Pancreas (tissue), 10 donors: ENCODE measurements around the gene NOL4L. TPM values are rescaled to one million over a fixed set of nuclear protein-coding genes. Genes with fewer than 3 reads are reported as not detected.

ENCODE experiments used
- ATAC-seq, 4 donors: fragments of 200-7000 bp; cut with Tn5 transposase; one replicate each; pipeline versions ENCODE4 v1.8.0 to v1.9.1; 2020; ENCODE audit warnings: mild to moderate bottlenecking in 4 of 4, moderate library complexity in 4 of 4
- DNase-seq, 6 donors: peaks; one replicate each; pipeline ENCODE4 v3.0.0-alpha.2; 2020
- FAIRE-seq: peaks from 2 replicates; lab custom pipeline; 2012; peaks lifted over from hg19 to GRCh38; lab: Jason Lieb, UNC
- H3K27ac ChIP-seq, 4 donors: fragments of 200-600 bp; sonication (generic); 1 replicate in 3 of 4; 2 replicates in 1 of 4; pipeline versions ENCODE4 v1.5.0 to v1.8.0; 2020
- H3K27me3 ChIP-seq, 4 donors: fragments of 200-600 bp; one replicate each; pipeline ENCODE4 v1.8.0; 2021
- H3K36me3 ChIP-seq, 3 donors: fragments of 200-600 bp; sonication (generic) in 1 of 3; one replicate each; pipeline versions ENCODE4 v1.5.0 to v1.8.0; 2020 to 2021
- H3K4me1 ChIP-seq, 3 donors: fragments of 200-600 bp; one replicate each; pipeline ENCODE4 v1.8.0; 2021
- H3K4me3 ChIP-seq, 4 donors: fragments of 200-600 bp; sonication (generic) in 2 of 4; one replicate each; pipeline versions ENCODE4 v1.5.0 to v1.8.0; 2020 to 2021
- H3K9me3 ChIP-seq, 4 donors: fragments of 200-600 bp; one replicate each; pipeline ENCODE4 v1.8.0; 2021
- CTCF ChIP-seq, 4 donors: fragments of 200-600 bp; sonication (generic) in 3 of 4; IDR thresholded peaks; one replicate each; pipeline versions ENCODE4 v1.5.0 to v1.8.0; 2021; ENCODE audit warnings: antibody characterized with exemption in 4 of 4
- WGBS, 2 donors: extraction: QIAGEN DNeasy Blood & Tissue Kit; methylation state at CpG; one replicate each; pipeline ENCODE4 v1.1.7; 2013; 5-methylcytosine and 5-hydroxymethylcytosine counted together
- intact Hi-C, 3 donors: fragments of 100-400 bp; cut with DNase I; formaldehyde crosslinking; loops; one replicate each; pipeline versions ENCODE4 v1.11.1 to v1.14.2; 2022
- polyA plus RNA-seq, 2 donors: library from polyadenylated mRNA; stranded (reverse); fragments of 200-250 nt; gene quantifications; one replicate each; pipeline ENCODE4 v1.2.3, GENCODE V29; 2013
- total RNA-seq, 6 donors: library from RNA; stranded (reverse); fragmentation: NEBNext Ultra II Directional in 4 of 6; extraction: Animal tissue kit (Norgen Biotek cat#: 25700) in 4 of 6; gene quantifications; one replicate each; pipeline versions ENCODE4 v1.2.1 to v1.2.4, GENCODE V29; 2021 to 2023
- donor health status: healthy with polysubstance abuse.
- donor health status: DM: no; HTN: no; CAD: no; lungs with moderate emphysema.
- donor health status: DM: no; HTN: no; CAD: no.
- donor health status: control.
- donor health status: control.
- donor health status: Bipolar disorder and iron deficiency.
- donor health status: DM: yes; HTN: yes; CAD: no.
- donor health status: DM: no; HTN: no; CAD: no.
- donor health status: DM: no; HTN: no; CAD: no.
- donor health status: DM: yes; HTN: yes; CAD: no.

Gene NOL4L
- total and polyA plus RNA-seq, 8 donors: 8.7 to 14.5 (median 10.2) TPM

- no peaks in the 10 kb centered on the region for H3K36me3 ChIP-seq
- H3K4me1 ChIP-seq: peaks cover 29 to 66% (median 50%) of the 10 kb centered on the region in 3 donors
- ATAC-seq: no peak
- H3K27me3 ChIP-seq: no peaks in the 10 kb centered on the region
- intact Hi-C loops: loop anchor here in 2 of 3 donors (10.0 kb wide), 2 partner anchors 275 to 325 kb away; partner anchors contain the start of genes PLAGL2 (in 1 of the 2) and POFUT1 (in 1 of the 2)
- 15 to 20% methylated on average over 2 of the region's 2 CpGs for WGBS, 2 donors
- peak in 2 of 6 donors; percentile 29 to 32 for DNase-seq
- FAIRE-seq: no peak
- TF ChIP-seq CTCF (IDR thresholded peaks at IDR 0.05): no peak
- peak overlapping the region in 3 of 4 donors; percentile 5 to 28 (median 23) for H3K27ac ChIP-seq
- no peaks in the 10 kb centered on the region for H3K9me3 ChIP-seq
- no peak overlapping the region for H3K4me3 ChIP-seq
Observed at GRCh38 chr20:32479697-32480171, 105.4 kb downstream of the NOL4L start.

- no peak for FAIRE-seq
- Histone ChIP-seq H3K27ac (peak overlapping the region in 3 of 4 donors; percentile 1 to 23 (median 1)), H3K4me3 (no peak overlapping the region), H3K36me3 (no peaks in the 10 kb centered on the region), H3K4me1 (peaks cover 36 to 74% (median 57%) of the 10 kb centered on the region in 3 donors), H3K27me3 (no peaks in the 10 kb centered on the region), H3K9me3 (no peaks in the 10 kb centered on the region)
- no peak for TF ChIP-seq CTCF (IDR thresholded peaks at IDR 0.05)
- WGBS, 2 donors: 58 to 68% methylated on average over 5 of the region's 5 CpGs
- intact Hi-C loops: no loop called here
- ATAC-seq: no peak
- DNase-seq: peak in 2 of 6 donors; percentile 32 to 37
Observed at GRCh38 chr20:32479012-32479411, 106.1 kb downstream of the NOL4L start.

- peaks cover 40 to 78% (median 62%) of the 10 kb centered on the region in 3 donors for H3K4me1 ChIP-seq
- no peak for TF ChIP-seq CTCF (IDR thresholded peaks at IDR 0.05)
- no peak for ATAC-seq
- H3K27me3 ChIP-seq: no peaks in the 10 kb centered on the region
- peak overlapping the region in 2 of 4 donors; percentile 1 to 23 for H3K27ac ChIP-seq
- no peaks in the 10 kb centered on the region for H3K36me3 ChIP-seq
- peak in 1 of 6 donors; percentile 14 for DNase-seq
- FAIRE-seq: no peak
- 49 to 56% methylated on average over 7 of the region's 7 CpGs for WGBS, 2 donors
- intact Hi-C loops: no loop called here
- H3K9me3 ChIP-seq: no peaks in the 10 kb centered on the region
- no peak overlapping the region for H3K4me3 ChIP-seq
Observed at GRCh38 chr20:32478576-32478975, 106.6 kb downstream of the NOL4L start.

GRCh38 chr20:32477594-32478512 lies 107.3 kb downstream of the NOL4L start:
- Histone ChIP-seq H3K27ac (peak overlapping the region; percentile 14 to 65 (median 46)), H3K9me3 (no peaks in the 10 kb centered on the region), H3K36me3 (no peaks in the 10 kb centered on the region), H3K27me3 (no peaks in the 10 kb centered on the region), H3K4me1 (peaks cover 48 to 85% (median 69%) of the 10 kb centered on the region in 3 donors), H3K4me3 (no peak overlapping the region)
- FAIRE-seq: no peak
- no peak for TF ChIP-seq CTCF (IDR thresholded peaks at IDR 0.05)
- peak; percentile 78 to 94 (median 86) for DNase-seq
- intact Hi-C loops: no loop called here
- 42 to 46% methylated on average over 11 of the region's 11 CpGs for WGBS, 2 donors
- ATAC-seq: peak; percentile 40 to 54 (median 45)
